Measurements from ENCODE around the gene RSL24D1.

RSL24D1 gene

DNA sequence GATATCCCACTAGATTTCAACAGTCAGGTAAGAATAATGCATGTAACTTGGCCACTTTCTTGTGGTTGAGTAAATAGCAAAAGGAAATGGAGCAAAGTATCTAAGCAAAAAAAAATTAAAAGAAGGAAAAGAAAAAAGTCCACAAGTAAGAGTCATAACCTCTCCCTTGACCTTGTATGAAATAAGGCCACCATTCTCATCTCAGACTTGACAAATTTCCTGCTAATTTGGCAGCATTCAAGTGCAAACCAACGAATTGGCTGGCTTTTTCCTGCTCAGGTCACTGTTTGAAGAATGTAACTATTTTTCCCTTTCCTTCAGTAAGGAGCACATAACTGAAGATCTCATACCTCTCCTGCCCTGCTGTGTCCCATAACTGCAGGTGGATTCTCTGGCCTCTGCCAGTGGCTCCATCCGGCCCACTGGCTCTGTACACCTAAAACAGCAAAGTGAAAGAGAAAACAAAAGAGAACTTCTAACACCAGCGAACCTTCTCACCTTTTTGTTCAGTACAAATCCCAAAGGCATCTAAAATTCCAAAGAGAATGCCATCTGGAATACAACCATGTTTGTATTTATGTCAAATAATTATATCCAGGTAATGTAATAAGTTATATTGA, 33.4 kb upstream of the RSL24D1 start:
- no peaks in the 10 kb centered on the region for H3K27me3 Mint-ChIP-seq
- peaks cover 30% of the 10 kb centered on the region for H3K4me1 Mint-ChIP-seq
- CTCF ChIA-PET, result no interaction called here
- peak overlapping the region; percentile 55 for H3K27ac Mint-ChIP-seq
- H3K9me3 Mint-ChIP-seq, result no peaks in the 10 kb centered on the region
- H3K36me3 Mint-ChIP-seq, result peaks cover 57% of the 10 kb centered on the region
- H3K4me3 Mint-ChIP-seq, result no peak overlapping the region
- no peak for DNase-seq

DNA sequence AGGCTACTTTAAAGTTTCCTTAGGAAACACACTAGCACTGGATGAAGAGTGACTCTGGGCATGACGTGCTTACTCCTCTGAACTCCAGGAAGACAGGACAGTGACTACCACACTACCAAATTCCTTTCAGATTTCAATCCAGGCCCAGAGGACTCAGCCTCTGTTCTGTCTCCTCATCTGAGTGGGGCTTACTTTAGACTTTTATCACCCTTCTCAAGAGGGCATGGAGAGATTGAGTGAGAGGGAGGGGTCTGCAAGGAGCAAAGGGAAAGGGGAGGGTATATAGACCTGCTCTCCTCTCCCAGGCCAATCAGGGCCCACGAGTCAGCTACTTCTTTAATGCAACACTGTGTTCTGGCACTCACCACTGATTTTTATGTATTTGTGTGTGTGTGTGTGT, 29.4 kb upstream of the RSL24D1 start:
- DNase-seq, result no peak
- peaks cover 65% of the 10 kb centered on the region for H3K4me1 Mint-ChIP-seq
- no peak overlapping the region for H3K4me3 Mint-ChIP-seq
- no peaks in the 10 kb centered on the region for H3K27me3 Mint-ChIP-seq
- H3K9me3 Mint-ChIP-seq, result no peaks in the 10 kb centered on the region
- CTCF ChIA-PET, result no interaction called here
- H3K36me3 Mint-ChIP-seq, result peaks cover 60% of the 10 kb centered on the region
- H3K27ac Mint-ChIP-seq, result no peak overlapping the region

DNA sequence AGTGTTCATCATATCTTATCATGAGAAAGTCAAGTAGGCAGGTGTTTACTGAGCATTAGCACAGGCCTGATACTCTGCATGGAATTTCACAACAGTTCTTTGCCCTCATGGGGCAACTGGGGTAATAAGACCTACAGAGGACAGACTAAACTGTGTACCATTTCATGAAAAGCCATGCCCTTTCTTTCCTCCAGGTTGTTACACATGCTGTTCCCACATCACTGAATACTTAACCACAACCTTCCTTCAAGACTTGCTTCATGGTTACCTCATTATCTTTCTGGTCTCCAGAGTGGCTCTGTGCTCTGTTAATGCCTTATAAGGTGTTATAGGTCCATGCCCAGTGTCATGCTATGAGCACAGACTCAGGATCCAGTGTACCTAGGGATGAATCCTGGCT, 28.2 kb upstream of the RSL24D1 start:
- CTCF ChIA-PET, result interaction anchor here (1.0 kb wide), 1 partner anchor 66 kb away, joined by 3 read pairs; no protein-coding TSS in a partner anchor
- H3K4me1 Mint-ChIP-seq, result peaks cover 65% of the 10 kb centered on the region
- no peak overlapping the region for H3K27ac Mint-ChIP-seq
- H3K4me3 Mint-ChIP-seq, result no peak overlapping the region
- H3K27me3 Mint-ChIP-seq, result no peaks in the 10 kb centered on the region
- H3K9me3 Mint-ChIP-seq, result no peaks in the 10 kb centered on the region
- peaks cover 60% of the 10 kb centered on the region for H3K36me3 Mint-ChIP-seq
- no peak for DNase-seq

DNA sequence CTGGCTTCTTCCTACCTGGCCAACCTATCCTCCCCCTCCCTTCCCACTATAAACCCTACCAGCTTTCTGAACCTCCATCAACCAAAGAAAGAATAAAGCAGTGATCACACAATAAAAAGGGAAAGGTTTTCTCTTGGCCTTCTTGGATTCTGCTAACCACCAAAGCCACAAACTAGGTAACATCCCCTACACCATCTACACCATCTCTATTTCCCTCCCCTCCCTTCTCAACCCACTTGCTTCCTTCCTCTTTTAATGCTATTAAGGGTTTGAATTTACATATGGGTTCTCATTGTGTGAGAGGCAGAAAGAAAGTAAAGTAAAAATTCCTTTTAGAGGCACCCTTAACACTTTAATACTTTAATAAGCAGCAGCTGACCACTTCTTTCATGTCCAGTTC, 25.8 kb upstream of the RSL24D1 start:
- no peak for DNase-seq
- H3K36me3 Mint-ChIP-seq, result peaks cover 56% of the 10 kb centered on the region
- peaks cover 84% of the 10 kb centered on the region for H3K4me1 Mint-ChIP-seq

DNA sequence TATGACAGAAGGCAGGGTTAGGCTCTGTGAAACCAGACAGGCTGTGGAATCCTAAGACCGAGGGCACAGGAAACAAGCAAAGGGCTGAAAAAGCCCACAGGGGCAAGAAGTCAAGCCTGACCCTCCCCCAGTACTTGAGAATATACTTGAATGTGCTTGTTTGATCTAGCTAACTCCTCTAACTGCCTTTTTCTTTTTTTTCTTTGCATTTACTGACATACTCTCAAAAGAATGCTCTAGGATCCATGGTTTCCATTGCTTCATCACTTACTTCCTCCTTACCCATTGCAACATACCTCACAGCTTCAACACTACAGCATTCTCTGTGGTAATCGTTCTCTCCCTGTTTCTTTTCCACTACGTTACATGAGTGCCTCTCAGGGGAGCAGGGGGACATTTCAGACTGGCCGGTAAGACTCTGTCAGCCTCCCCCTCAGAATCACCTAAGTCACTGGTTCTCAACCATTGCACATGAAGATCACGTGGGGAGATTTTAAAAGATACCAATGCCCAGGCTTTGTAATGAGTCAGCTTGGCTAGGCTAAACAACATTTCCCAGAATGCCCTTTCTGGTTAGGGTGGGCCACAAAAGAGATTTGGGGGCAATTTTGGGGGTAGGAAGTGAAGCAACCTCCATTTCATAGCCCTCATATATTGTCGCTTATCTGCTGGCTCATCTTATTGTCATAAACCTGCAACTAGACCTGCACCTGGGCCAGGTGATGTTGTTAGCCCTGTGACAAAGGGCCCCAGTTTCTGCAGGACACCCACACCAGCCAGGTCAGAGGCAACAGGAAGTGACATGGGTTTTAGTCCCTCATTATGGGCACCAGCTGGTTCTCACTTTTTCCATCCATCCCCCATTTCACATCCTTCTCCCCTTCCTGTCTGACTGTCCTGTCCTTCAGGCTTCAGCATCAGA, 24.6 kb upstream of the RSL24D1 start:
- no peak overlapping the region for H3K4me3 Mint-ChIP-seq
- CTCF ChIA-PET, result interaction anchor here (0.8 to 2.9 kb wide), 5 partner anchors 53 to 70 kb away, joined by 3 to 17 read pairs (median 3); no protein-coding TSS in a partner anchor
- no peaks in the 10 kb centered on the region for H3K27me3 Mint-ChIP-seq
- peaks cover 85% of the 10 kb centered on the region for H3K4me1 Mint-ChIP-seq
- H3K36me3 Mint-ChIP-seq, result peaks cover 51% of the 10 kb centered on the region
- DNase-seq, result no peak
- no peaks in the 10 kb centered on the region for H3K9me3 Mint-ChIP-seq
- peak overlapping the region; percentile 76 for H3K27ac Mint-ChIP-seq

More for the DNA sequence above, 25.8 kb upstream of the RSL24D1 start:
- no peaks in the 10 kb centered on the region for H3K9me3 Mint-ChIP-seq
- H3K27me3 Mint-ChIP-seq, result no peaks in the 10 kb centered on the region
- CTCF ChIA-PET, result interaction anchor here (0.7 to 1.3 kb wide), 3 partner anchors 57 to 68 kb away, joined by 3 to 7 read pairs (median 3); no protein-coding TSS in a partner anchor
- H3K4me3 Mint-ChIP-seq, result peak overlapping the region; percentile 8
- H3K27ac Mint-ChIP-seq, result peak overlapping the region; percentile 76

DNA sequence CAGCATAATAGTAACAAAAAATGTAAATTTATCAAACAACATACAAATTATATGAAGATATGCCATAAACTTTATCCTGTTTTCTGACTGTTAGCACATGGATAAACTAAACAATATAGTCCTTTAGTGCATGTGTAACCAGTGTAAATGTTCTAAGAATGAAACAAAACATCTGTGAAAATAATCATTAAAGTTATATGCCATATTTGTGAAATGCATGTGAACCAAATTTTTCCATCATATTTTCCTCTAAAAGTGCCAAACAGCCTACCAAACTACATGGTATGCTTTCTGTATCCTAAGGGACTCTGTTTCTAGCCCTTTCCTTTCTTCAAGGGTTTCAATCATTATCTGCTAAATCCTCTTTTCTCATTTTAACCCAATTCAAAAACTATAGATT, 23.9 kb upstream of the RSL24D1 start:
- no peak overlapping the region for H3K4me3 Mint-ChIP-seq
- peak overlapping the region; percentile 69 for H3K27ac Mint-ChIP-seq
- peaks cover 45% of the 10 kb centered on the region for H3K36me3 Mint-ChIP-seq
- CTCF ChIA-PET, result interaction anchor here (0.8 to 2.9 kb wide), 3 partner anchors 55 to 71 kb away, joined by 3 to 17 read pairs (median 3); no protein-coding TSS in a partner anchor
- H3K4me1 Mint-ChIP-seq, result peaks cover 79% of the 10 kb centered on the region
- no peak for DNase-seq
- H3K9me3 Mint-ChIP-seq, result no peaks in the 10 kb centered on the region
- H3K27me3 Mint-ChIP-seq, result no peaks in the 10 kb centered on the region

DNA sequence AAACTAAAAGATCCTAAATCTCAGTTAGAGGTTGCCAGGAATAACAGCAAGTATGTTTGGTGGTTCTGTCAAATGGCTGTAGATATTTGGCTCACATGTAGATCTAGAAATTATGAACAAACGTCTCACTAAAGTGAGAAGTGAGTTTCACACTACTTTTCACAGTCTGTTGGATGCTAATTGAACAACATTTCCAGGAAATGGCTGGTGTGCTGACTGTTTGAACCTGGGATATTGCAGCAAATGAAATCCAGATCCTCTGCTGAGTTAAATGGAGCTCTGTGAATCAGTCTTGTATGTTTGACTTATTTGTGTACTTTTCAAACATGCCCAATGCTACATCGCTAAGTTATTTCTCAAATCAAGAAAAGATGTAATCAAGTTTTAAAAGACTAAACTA, 21.3 kb upstream of the RSL24D1 start:
- Mint-ChIP-seq H3K36me3 (peaks cover 36% of the 10 kb centered on the region), H3K9me3 (no peaks in the 10 kb centered on the region), H3K27ac (peak overlapping the region; percentile 13), H3K27me3 (no peaks in the 10 kb centered on the region), H3K4me3 (no peak overlapping the region), H3K4me1 (peaks cover 53% of the 10 kb centered on the region)
- CTCF ChIA-PET, result interaction anchor here (0.9 to 4.9 kb wide), 12 partner anchors 9 to 221 kb away, joined by 3 to 30 read pairs (median 6); partner anchors contain the start of genes CCPG1 and PIERCE2
- no peak for DNase-seq

DNA sequence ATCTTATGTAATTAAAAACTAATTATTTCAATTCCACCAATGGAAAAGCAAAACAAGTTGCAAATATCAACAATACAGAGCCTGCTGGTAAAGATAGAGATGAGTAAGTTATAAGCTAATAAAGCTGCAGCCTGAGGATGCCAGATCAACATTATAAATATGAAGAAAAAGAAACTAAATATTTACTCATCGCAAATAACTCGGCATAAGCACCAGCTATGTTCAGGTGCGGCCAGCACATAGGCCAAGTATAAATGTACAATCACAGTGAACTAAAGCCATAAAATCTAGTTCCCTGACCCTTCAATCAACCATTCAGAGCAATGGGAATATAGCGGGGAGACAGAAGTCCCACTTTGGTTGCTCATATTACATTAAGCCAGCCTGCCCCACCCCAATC, 7.7 kb upstream of the RSL24D1 start:
- DNase-seq, result no peak
- Mint-ChIP-seq H3K4me1 (peaks cover 2% of the 10 kb centered on the region), H3K27ac (no peak overlapping the region), H3K36me3 (peaks cover 17% of the 10 kb centered on the region), H3K9me3 (no peaks in the 10 kb centered on the region), H3K27me3 (no peaks in the 10 kb centered on the region), H3K4me3 (no peak overlapping the region)
- CTCF ChIA-PET, result no interaction called here

DNA sequence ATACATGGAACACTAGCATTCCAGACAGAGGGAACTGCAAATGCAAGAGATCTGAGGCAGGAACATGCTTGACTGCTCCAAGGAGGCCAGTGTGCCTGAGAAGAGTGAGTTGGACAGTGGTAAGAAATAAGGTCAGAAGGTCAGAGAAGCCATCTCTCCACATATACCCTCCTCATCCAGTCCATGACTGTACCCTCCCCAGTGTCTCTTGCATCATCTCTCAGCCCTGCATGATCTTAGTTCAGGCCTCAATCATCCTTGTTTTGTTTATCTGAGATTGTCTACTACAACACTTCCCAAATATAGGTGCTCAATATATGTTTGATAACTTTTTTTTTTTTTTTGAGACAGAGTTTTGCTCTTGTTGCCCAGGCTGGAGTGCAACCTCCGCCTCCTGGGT, 5.5 kb upstream of the RSL24D1 start:
- Mint-ChIP-seq H3K4me3 (no peak overlapping the region), H3K36me3 (peaks cover 22% of the 10 kb centered on the region), H3K9me3 (peaks cover 11% of the 10 kb centered on the region), H3K4me1 (peaks cover 14% of the 10 kb centered on the region), H3K27ac (peak overlapping the region; percentile 30), H3K27me3 (no peaks in the 10 kb centered on the region)
- no peak for DNase-seq
- CTCF ChIA-PET, result no interaction called here

DNA sequence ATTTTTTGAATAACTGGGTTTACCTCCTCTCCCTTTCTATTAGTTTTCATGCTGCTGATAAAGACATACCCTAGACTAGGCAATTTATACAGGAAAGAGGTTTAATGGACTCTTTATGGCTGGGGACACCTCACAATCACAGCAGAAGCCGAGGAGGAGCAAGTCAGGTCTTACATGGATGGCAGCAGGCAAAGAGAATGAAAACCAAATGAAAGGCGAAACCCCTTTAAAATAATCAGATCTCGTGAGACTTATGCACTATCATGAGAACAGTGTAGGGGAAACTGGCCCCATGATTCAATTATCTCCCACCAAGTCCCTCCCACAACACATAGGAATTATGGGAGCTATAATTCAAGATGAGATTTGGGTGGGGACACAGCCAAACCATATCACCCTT, 2.0 kb upstream of the RSL24D1 start:
- H3K27me3 Mint-ChIP-seq, result no peaks in the 10 kb centered on the region
- DNase-seq, result no peak
- peaks cover 11% of the 10 kb centered on the region for H3K9me3 Mint-ChIP-seq
- H3K36me3 Mint-ChIP-seq, result peaks cover 15% of the 10 kb centered on the region
- H3K27ac Mint-ChIP-seq, result no peak overlapping the region
- CTCF ChIA-PET, result no interaction called here
- H3K4me1 Mint-ChIP-seq, result peaks cover 14% of the 10 kb centered on the region
- H3K4me3 Mint-ChIP-seq, result peak overlapping the region; percentile 40

DNA sequence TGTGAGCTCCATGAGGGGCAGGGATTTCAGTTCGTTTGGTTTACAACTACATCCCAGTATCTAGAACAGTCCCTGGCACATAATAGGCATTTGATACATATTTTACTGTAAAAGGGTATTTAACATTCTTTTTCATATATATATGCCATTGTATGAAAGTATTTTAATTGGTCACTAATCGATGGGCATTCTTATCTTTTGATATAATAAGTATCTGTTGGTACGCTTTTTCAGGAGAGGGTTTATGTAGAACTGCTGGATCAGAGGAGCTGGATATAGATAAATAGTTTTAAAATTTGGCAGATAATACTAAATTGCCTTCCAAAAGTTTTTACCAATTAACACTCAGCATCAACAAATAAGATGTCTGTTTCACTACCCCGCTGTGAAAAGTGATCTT, 978 bp upstream of the RSL24D1 start:
- CTCF ChIA-PET, result interaction anchor here (1.2 to 1.5 kb wide), 3 partner anchors 9 to 211 kb away, joined by 3 to 4 read pairs (median 4); partner anchors contain the start of gene PIERCE2
- no peak for DNase-seq
- no peak overlapping the region for H3K4me3 Mint-ChIP-seq
- no peaks in the 10 kb centered on the region for H3K27me3 Mint-ChIP-seq
- H3K36me3 Mint-ChIP-seq, result peaks cover 18% of the 10 kb centered on the region
- H3K4me1 Mint-ChIP-seq, result peaks cover 20% of the 10 kb centered on the region
- H3K27ac Mint-ChIP-seq, result no peak overlapping the region
- peaks cover 11% of the 10 kb centered on the region for H3K9me3 Mint-ChIP-seq

DNA sequence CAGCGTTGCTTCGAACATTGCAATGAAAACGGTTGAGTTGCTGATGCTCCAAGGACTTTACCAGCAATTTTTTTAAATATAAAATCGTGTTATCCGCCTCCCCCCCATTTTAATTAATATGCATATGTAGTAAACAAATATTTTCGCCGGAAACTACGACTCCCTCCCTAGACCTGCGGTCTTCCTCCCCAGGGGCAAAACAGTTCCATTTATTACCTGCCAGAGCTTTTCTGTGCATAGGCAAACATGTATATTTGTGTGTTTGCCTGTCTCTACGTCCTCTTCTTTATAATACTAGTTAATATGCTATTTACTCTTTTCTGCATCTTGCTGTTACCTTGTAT, 593 bp upstream of the RSL24D1 start:
- Mint-ChIP-seq H3K9me3 (peaks cover 11% of the 10 kb centered on the region), H3K4me1 (peaks cover 22% of the 10 kb centered on the region), H3K4me3 (no peak overlapping the region), H3K27ac (no peak overlapping the region), H3K36me3 (peaks cover 20% of the 10 kb centered on the region), H3K27me3 (no peaks in the 10 kb centered on the region)
- CTCF ChIA-PET, result interaction anchor here (1.2 to 1.5 kb wide), 3 partner anchors 9 to 211 kb away, joined by 3 to 4 read pairs (median 4); partner anchors contain the start of gene PIERCE2
- peak; percentile 26 for DNase-seq

DNA sequence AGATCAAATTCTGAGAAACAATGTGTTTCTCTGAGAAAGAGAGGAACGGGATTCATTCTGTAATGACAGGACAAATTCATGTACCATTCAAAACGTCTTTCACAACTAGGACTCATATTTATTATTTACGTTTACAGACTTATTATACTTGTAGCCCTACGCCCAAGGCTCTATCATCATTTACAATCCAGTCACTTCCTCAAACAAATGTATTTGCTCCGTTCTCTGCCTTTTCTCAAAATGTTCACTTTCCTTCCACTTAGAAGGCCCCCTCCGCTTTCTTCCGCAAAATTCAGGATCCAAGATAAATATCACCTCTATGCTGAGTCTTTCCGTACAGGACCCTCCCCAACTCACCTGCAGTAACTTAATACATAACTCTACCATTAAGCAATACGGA, 745 bp downstream of the RSL24D1 start:
- DNase-seq, result no peak
- H3K9me3 Mint-ChIP-seq, result peaks cover 11% of the 10 kb centered on the region
- peaks cover 29% of the 10 kb centered on the region for H3K4me1 Mint-ChIP-seq
- peaks cover 23% of the 10 kb centered on the region for H3K36me3 Mint-ChIP-seq
- no peak overlapping the region for H3K27ac Mint-ChIP-seq
- CTCF ChIA-PET, result interaction anchor here (1.2 kb wide), 1 partner anchor 21 kb away, joined by 4 read pairs; no protein-coding TSS in a partner anchor
- H3K27me3 Mint-ChIP-seq, result no peaks in the 10 kb centered on the region
- no peak overlapping the region for H3K4me3 Mint-ChIP-seq

DNA sequence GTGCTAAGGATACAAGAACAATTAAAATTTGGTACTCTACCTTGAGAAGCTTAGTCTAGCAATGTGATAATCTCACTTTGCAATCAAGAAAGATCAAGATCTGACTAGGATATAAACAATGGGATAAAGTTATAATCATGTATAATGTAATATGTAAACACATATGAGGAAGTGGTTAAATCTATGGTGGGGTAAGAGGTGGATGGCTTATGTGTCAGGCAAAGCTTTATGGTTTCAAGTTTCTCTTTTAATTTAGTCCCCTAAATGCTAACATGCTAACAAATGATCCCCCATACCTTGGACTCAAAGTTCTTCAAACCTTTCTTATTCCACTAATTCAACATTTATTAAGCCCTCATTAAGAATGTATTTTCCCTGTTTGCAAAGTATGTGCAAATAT, 2.5 kb downstream of the RSL24D1 start:
- Mint-ChIP-seq H3K4me1 (peaks cover 25% of the 10 kb centered on the region), H3K27ac (no peak overlapping the region), H3K27me3 (no peaks in the 10 kb centered on the region), H3K4me3 (no peak overlapping the region), H3K9me3 (peaks cover 9% of the 10 kb centered on the region), H3K36me3 (peaks cover 28% of the 10 kb centered on the region)
- CTCF ChIA-PET, result no interaction called here
- DNase-seq, result no peak
